ENCODE results near the gene ASPN. TPM values are rescaled to one million over a fixed set of nuclear protein-coding genes. Genes with fewer than 3 reads are reported as not detected.

The ASPN gene
- total and polyA plus RNA-seq, 2 experiments from 2014 or later = 5.3 to 6.3 TPM

DNA sequence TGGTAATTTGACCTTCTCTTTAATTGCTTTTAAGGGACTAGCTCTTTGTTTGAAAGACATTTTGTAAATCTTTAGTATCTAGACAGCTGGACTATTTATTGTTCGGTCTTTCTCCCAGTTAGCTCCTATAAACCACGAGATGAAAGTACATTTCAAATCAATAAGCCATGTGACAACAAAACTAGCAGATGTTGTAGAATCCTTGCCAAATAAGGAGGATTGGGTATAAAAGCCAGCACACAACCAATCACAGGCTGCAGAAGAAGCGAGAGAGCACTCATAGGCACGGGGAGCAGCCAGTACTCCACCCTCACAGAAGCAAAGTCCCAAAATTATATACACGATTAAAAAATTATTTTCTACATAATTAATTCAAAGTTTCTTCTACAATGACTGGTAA is 50.0 kb downstream of the ASPN start:
- Histone ChIP-seq H3K4me3 (no peak overlapping the region), H4K20me1 (ENCODE audit: insufficient read depth) (no peaks in the 10 kb centered on the region), H3K4me2 (ENCODE audit: unreplicated experiment) (no peak overlapping the region), H3K36me3 (ENCODE audit: low read depth) (no peaks in the 10 kb centered on the region), H3F3A (ENCODE audit: insufficient read depth) (no peaks in the 10 kb centered on the region), H3K9me2 (ENCODE audit: insufficient read depth) (no peaks in the 10 kb centered on the region), H3K27ac (no peak overlapping the region), H3K9ac (no peak overlapping the region), H3K9me3 (ENCODE audit: low read depth) (no peaks in the 10 kb centered on the region), H3K4me1 (ENCODE audit: insufficient read depth) (no peaks in the 10 kb centered on the region), H2AFZ (no peak overlapping the region), H3K27me3 (replicated peaks; ENCODE audit: insufficient read depth) (no peaks in the 10 kb centered on the region), H3K79me2 (ENCODE audit: insufficient read depth) (no peaks in the 10 kb centered on the region)
- 41 to 52% methylated on average over 5 of the region's 5 CpGs for WGBS, 2 experiments (ENCODE audit: low coverage in 1 of 2, low lambda C conversion rate in 2 of 2, missing lambda C conversion rate in 2 of 2)
- in situ Hi-C loops (cut with MboI) = loop anchor here (5.0 kb wide), 1 partner anchor 85 kb away; no protein-coding TSS in a partner anchor
- TF ChIP-seq EZH2 (IDR thresholded peaks at IDR 0.05; ENCODE audit: insufficient read depth, poor library complexity, severe bottlenecking) (no peak), EZH2phosphoT487 (IDR thresholded peaks at IDR 0.05; ENCODE audit: insufficient read depth, low read depth) (no peak)
- no peak for DNase-seq

DNA sequence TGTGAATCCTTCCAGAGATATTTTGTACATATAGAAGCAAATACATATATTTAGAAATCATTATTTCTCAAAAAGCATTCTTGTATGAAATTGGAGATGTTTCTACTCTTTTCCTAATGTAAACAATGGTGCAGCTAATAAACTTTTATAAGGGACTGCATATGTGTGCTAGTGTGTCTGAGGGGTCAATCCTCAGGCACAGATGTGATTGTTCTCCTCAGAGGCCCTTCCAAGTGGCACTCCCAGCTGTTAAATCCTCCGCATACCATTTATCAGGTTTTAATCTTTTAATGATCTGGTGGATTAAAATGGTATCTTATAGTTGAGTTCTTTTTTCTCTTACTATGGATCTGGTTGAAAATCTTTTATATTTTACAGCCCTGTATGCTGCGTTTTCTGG is 52.5 kb downstream of the ASPN start:
- in situ Hi-C loops (cut with MboI) = loop anchor here (5.0 kb wide), 1 partner anchor 83 kb away; no protein-coding TSS in a partner anchor
- Histone ChIP-seq H3K4me2 (ENCODE audit: unreplicated experiment) (no peak overlapping the region), H3F3A (ENCODE audit: insufficient read depth) (peaks cover 8% of the 10 kb centered on the region), H4K20me1 (ENCODE audit: insufficient read depth) (no peaks in the 10 kb centered on the region), H3K36me3 (ENCODE audit: low read depth) (no peaks in the 10 kb centered on the region), H3K9ac (no peak overlapping the region), H3K4me3 (no peak overlapping the region), H3K4me1 (ENCODE audit: insufficient read depth) (peaks cover 16% of the 10 kb centered on the region), H3K9me2 (ENCODE audit: insufficient read depth) (no peaks in the 10 kb centered on the region), H2AFZ (no peak overlapping the region), H3K27me3 (replicated peaks; ENCODE audit: insufficient read depth) (no peaks in the 10 kb centered on the region), H3K79me2 (ENCODE audit: insufficient read depth) (no peaks in the 10 kb centered on the region), H3K27ac (no peak overlapping the region), H3K9me3 (ENCODE audit: low read depth) (no peaks in the 10 kb centered on the region)
- TF ChIP-seq EZH2 (IDR thresholded peaks at IDR 0.05; ENCODE audit: insufficient read depth, poor library complexity, severe bottlenecking) = no peak
- no peak for TF ChIP-seq EZH2phosphoT487 (IDR thresholded peaks at IDR 0.05; ENCODE audit: insufficient read depth, low read depth)
- DNase-seq = no peak
- 95 to 97% methylated on average over 2 of the region's 2 CpGs for WGBS, 2 experiments (ENCODE audit: low coverage in 1 of 2, low lambda C conversion rate in 2 of 2, missing lambda C conversion rate in 2 of 2)

DNA sequence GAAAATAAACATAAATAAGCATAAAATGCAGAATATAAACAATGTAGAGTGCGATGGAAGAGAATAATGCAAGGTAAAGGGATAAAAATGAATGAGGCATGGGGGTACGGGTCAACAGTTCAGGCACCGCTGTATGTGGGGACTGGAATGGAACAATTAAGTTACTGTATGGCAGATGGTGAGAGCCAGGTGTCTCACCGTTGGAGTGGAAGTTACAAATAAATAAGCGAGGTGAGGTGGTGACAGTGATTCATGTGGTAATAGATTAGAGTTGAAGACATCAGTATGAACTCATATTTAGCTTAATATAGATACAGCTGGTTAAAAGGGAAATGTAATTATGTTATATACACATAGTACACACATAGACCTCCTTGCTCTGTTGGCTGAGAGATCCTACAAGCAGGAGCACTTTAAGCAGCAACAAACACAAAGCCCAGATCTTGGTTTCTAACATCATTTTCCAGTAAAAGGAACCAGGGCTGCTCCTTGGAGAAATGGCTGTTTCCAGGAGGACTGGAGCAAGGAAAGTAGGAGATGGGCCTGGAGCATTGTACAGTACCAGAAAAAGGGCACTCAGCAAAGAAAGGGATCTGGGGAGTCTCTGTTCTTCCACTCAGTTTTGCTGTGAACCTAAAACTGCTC is 55.7 kb downstream of the ASPN start:
- DNase-seq = no peak
- in situ Hi-C loops (cut with MboI) = no loop called here
- Histone ChIP-seq H3K9me3 (ENCODE audit: low read depth) (no peaks in the 10 kb centered on the region), H3K9me2 (ENCODE audit: insufficient read depth) (no peaks in the 10 kb centered on the region), H3K79me2 (ENCODE audit: insufficient read depth) (no peaks in the 10 kb centered on the region), H3K9ac (no peak overlapping the region), H4K20me1 (ENCODE audit: insufficient read depth) (no peaks in the 10 kb centered on the region), H3F3A (ENCODE audit: insufficient read depth) (peaks cover 14% of the 10 kb centered on the region), H3K4me1 (ENCODE audit: insufficient read depth) (peaks cover 30% of the 10 kb centered on the region), H3K27me3 (replicated peaks; ENCODE audit: insufficient read depth) (no peaks in the 10 kb centered on the region), H3K4me3 (no peak overlapping the region), H3K36me3 (ENCODE audit: low read depth) (no peaks in the 10 kb centered on the region), H3K27ac (no peak overlapping the region), H2AFZ (peak overlapping the region; percentile 76; the same call in 1 of the 2 replicates), H3K4me2 (ENCODE audit: unreplicated experiment) (no peak overlapping the region)
- TF ChIP-seq EZH2phosphoT487 (IDR thresholded peaks at IDR 0.05; ENCODE audit: insufficient read depth, low read depth) = no peak
- no peak for TF ChIP-seq EZH2 (IDR thresholded peaks at IDR 0.05; ENCODE audit: insufficient read depth, poor library complexity, severe bottlenecking)
- WGBS, 2 experiments (ENCODE audit: low coverage in 1 of 2, low lambda C conversion rate in 2 of 2, missing lambda C conversion rate in 2 of 2) = 61 to 62% methylated on average over 5 of the region's 5 CpGs

DNA sequence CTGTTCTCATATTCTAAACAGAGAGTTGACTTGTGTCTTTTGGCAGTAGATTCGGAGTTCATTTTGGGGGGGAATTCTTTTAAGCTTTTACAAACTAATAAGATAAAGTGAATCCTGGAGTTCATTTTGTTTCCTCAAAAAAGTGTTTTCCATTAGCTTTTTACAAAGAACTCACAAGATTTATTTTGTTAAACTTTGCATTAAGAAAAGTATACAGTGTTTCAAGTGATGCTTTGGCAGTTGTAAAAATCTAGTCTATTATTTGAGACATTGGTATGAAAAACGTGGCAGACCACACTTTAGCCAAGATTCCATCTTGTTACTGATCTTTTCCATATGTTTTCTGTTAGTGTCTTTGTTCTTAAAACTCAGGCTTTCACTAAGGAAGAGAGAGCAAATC is 56.8 kb downstream of the ASPN start:
- Histone ChIP-seq H3F3A (ENCODE audit: insufficient read depth) (peaks cover 14% of the 10 kb centered on the region), H3K79me2 (ENCODE audit: insufficient read depth) (no peaks in the 10 kb centered on the region), H3K27me3 (replicated peaks; ENCODE audit: insufficient read depth) (no peaks in the 10 kb centered on the region), H2AFZ (peak overlapping the region; percentile 76), H3K4me2 (ENCODE audit: unreplicated experiment) (peak overlapping the region; percentile 18), H3K4me1 (ENCODE audit: insufficient read depth) (peaks cover 38% of the 10 kb centered on the region), H3K9ac (peak overlapping the region; percentile 40), H3K36me3 (ENCODE audit: low read depth) (no peaks in the 10 kb centered on the region), H4K20me1 (ENCODE audit: insufficient read depth) (no peaks in the 10 kb centered on the region), H3K9me3 (ENCODE audit: low read depth) (no peaks in the 10 kb centered on the region), H3K27ac (peak overlapping the region; percentile 46), H3K9me2 (ENCODE audit: insufficient read depth) (no peaks in the 10 kb centered on the region), H3K4me3 (no peak overlapping the region)
- TF ChIP-seq EZH2 (IDR thresholded peaks at IDR 0.05; ENCODE audit: insufficient read depth, poor library complexity, severe bottlenecking) (no peak), EZH2phosphoT487 (IDR thresholded peaks at IDR 0.05; ENCODE audit: insufficient read depth, low read depth) (no peak)
- DNase-seq = peak; percentile 63
- 7 to 17% methylated on average over 2 of the region's 2 CpGs for WGBS, 2 experiments (ENCODE audit: low coverage in 1 of 2, low lambda C conversion rate in 2 of 2, missing lambda C conversion rate in 2 of 2)
- in situ Hi-C loops (cut with MboI) = no loop called here

All from GM23248 (cell line).